Measurements from ENCODE around the gene COL19A1.
"Not testable (repeated sequence)": the region's sequence is repeated elsewhere in the genome, so short reads cannot be mapped to it uniquely, and the experiment has no call there.

The COL19A1 gene

DNA sequence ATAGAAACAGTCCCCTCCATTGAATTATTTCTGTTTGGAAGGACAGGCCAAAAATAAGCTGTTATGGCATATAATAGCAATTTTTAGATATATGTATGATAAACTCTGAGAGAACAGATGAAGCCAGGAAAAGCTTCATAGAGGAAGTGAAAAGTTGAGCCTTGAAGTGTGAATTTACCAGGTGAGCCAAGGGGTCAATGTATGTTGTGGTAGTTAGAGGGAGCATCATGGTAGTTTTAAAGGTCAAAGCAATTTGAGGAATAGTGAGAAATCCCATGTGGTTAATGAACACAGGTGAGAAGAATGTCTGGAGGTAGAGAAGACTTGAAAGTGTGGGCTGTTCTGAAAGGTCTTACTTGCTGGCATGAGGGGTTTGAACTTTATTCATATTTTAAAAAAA lies 47.0 kb downstream of the COL19A1 start:
- no peak for DNase-seq

- no peak for DNase-seq
Observed at GRCh38 chr6:69914015-69914485, 47.7 kb downstream of the COL19A1 start.

DNA sequence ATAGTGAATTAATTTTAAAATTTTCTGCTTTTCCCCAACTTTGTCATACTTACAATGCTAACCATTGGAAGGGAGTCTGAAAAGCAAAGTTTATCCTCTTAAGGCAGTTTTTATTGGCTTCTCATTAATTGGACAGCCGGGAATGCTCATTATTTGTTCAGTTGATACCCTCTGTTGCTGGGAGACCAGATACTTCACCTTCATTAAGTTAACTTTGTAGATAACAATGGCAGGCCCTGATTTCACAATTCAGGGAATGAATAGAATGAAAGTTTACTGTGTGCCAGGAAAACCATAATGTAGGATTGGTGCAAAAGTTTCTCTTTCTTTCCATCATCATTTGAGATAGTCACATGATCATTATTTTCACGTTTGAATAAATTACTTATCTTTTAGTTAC lies 49.0 kb downstream of the COL19A1 start:
- DNase-seq = no peak

DNA sequence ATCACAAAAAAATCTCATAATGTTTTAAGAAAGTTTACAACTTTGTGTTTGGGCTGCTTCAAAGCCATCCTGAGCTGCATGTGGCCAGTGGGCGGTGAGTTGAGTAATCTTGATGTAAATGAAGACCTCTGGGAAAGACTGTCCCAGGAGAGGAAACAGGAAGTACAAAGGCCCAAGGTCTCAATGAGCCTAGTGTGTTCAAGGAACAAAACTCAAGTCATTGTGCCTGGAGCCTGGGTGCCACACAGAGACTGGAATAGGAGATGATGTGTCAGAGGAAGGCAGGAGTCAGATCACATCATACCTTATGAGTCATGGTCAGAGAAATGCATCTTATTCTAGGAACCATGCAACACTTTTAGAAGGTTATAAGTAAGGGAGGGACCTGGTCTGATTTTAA lies 51.5 kb downstream of the COL19A1 start:
- DNase-seq = no peak

DNA sequence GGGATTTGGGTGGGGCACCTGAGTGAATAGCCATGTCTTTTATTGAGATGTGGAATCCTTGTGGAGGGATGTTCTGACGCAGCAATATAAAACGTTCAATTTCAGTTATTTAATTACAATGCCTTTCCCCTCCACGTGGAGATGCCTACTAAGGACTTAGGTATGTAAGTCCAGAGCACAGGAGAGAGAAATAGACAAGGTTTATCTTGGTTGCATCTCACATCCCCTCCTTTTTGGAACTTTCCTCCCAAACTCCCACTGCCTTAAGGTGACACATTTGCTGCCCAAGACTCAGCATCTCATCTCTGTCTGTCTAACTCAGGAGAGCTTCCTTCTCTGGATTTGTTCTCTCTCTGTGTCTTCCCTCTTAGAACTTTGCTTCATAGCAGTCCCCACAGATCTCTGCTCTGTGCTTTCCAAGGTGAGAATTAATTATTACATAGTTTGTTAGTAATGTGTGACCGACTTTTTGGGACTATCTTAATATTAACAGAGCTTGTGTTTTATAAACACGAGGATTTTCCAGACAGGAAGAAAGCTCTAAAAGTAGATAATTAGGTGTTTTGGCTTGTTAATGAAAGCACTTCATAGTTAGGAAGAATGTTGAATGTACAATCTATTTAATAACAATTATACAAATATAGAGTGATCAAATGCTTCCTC lies 52.6 kb downstream of the COL19A1 start:
- no peak for DNase-seq

- not testable (repeated sequence) for DNase-seq
Observed at GRCh38 chr6:69921066-69921465, 54.7 kb downstream of the COL19A1 start.

- DNase-seq = not testable (repeated sequence)
Observed at GRCh38 chr6:69921611-69922010, 55.3 kb downstream of the COL19A1 start.

DNA sequence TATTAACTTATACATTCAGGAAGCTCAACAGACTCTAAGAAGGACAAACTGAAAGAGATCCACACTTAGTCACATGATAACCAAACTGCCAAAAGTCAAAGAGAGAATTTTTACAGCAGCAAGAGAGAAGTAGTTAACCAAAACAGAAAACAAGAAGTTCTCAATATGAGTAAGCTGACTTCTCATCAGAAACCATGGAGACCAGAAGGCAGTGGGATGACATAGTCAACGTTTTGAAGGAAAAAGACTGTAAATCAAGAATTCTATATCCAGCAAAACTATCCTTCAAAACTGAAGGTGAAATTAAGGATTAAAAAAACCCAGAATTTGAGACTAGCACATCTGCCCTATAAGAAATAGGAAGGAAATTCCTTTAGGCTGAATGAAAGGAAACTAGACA lies 60.4 kb downstream of the COL19A1 start:
- DNase-seq = no peak

DNA sequence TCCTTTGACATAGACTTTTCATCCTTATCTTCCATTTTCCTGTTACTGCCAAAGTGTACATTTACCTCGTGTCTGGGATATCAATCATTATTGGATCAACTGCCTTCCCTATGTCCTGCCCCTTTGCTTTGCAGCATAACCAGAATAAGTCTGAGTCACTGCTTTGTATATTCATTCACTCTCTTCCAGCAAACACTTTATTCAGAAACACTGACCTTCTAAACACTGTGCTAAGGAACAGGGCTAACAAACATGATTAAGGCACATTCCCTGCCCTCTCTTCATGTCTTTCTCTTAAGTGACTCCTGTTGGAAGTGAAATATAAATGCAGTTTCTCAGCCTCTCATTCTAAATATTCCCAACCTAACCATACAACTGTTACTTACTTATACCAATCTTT lies 66.9 kb downstream of the COL19A1 start:
- no peak for DNase-seq

DNA sequence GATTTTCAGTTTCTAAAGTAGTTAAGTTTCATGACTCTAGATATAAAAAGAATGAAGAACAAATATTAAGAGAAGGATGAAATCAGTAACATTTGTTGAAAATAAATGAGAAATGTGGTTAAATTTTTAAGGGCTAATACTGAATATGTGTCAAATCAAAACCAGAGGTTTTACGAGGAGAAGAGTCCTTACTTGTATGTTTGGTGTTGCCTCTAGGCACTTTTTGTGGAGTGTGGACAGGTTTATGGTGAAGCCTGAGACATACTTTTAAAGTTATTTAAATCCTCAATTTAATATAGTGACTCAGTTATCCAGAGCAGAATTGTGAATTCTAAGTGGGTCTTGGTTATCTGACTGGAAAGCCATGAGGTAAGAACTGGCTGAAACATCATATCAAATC lies 68.7 kb downstream of the COL19A1 start:
- DNase-seq = no peak

- DNase-seq = no peak
Observed at GRCh38 chr6:69936674-69937363, 70.5 kb downstream of the COL19A1 start.

DNA sequence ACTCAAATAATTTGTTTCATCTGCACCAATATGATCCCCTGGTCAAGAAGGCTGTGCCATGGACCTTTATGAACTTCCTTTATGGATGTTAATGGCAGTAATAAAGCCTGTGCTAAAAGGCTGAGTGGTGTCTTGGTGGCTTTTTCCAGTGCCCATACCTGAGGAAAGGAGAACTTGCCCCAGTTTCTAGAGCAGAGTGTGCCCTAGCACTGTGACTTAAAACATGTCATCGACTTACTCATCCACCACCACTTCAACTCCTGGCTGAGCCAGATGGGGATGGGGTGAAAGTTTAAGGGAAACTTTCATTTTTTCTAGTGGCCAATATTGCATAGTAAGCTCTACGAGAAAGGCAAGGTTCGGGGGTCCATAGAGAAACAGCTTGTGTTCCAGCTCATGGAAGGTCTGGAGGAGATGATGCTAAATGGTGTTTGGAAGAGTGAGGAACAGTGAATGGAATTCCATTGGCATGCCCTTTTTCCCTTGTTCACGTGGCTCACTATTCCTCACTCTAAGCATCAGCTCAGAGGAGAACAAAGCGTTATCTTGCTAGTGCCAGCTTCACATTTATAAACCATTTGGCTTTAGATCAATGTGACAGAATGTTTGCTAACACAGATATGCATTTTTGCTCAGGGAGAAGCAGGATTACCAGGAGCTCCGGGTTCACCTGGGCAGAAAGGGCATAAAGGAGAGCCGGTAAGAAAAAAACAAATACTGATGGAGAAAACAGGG lies 71.2 kb downstream of the COL19A1 start:
- no peak for DNase-seq

DNA sequence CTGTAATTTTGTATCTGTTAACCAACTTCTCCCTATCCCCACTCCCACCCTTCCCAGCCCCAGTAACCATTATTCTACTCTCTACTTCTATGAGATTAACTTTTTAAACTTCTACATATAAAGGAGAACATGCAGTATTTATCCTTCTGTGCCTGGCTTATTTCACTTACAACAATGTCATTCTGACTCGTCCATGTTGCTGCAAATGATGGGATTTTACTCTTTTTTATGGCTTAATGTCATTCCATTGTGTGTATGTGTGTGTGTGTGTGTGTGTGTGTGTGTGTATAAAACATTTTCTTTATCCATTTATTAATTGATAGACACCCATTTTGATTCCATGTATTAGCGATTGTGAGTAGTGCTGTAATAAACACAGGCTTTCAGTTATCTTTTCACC lies 76.1 kb downstream of the COL19A1 start:
- DNase-seq = no peak

GRCh38 chr6:69945192-69945591 lies 78.8 kb downstream of the COL19A1 start:
- no peak for DNase-seq

- no peak for DNase-seq
Observed at GRCh38 chr6:69948479-69949114, 82.2 kb downstream of the COL19A1 start.

DNA sequence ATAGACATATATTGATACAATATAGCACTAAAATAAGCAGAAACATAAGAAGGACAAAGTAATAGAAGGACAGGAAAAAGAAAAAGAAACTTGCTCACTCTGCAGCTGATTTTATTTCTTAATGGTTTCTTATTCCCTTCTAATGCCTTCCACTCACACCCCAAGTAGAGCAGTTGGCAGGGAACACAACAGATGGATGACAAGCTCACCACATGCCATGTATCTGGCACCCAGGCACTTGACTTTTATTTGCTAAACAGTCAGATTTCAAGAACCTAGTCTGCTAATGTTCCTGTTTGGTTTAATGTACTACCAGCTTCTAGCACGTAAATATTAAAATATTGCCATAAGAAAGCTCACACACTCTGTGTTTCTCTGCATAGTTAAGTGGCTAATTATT lies 87.1 kb downstream of the COL19A1 start:
- no peak for DNase-seq

- no peak for DNase-seq
Observed at GRCh38 chr6:69954733-69955132, 88.4 kb downstream of the COL19A1 start.

GRCh38 chr6:69957985-69958559 lies 91.7 kb downstream of the COL19A1 start:
- DNase-seq = no peak

GRCh38 chr6:69958978-69959377 lies 92.6 kb downstream of the COL19A1 start:
- no peak for DNase-seq

DNA sequence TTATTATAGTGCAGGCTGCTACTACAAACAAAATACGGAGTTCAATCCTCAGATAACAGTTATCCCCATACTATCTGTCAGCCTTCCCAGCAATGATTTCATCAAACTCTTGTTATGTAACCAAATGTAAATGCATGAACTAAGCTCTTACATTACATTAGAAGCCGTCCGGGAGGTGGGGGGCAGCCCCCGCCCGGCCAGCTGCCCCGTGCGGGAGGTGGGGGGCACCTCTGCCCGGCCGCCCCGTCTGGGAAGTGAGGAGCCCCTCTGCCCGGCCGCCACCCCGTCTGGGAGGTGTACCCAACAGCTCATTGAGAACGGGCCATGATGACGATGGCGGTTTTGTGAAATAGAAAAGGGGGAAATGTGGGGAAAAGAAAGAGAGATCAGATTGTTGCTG lies 99.6 kb downstream of the COL19A1 start:
- DNase-seq = not testable (repeated sequence)

- DNase-seq = no peak
Observed at GRCh38 chr6:69973138-69973537, 106.8 kb downstream of the COL19A1 start.

DNA sequence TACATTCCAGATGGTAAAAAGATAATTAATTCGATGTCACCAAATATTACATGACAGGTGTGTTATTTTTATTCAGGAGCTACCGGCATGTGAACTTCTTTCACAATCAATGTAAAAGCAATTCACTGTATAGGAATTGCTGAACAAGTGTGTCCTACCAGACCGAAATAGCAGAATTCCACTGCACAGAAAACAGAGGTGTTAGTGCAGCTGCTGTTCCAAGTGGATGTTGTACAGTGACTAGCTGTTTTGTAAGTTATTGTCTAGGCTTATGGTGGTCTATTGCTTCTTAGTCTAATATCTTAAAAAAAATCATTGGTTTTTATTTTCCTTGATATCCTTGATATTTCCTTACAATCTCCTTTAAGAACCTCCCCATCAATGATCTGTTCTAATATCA lies 107.4 kb downstream of the COL19A1 start:
- no peak for DNase-seq

DNA sequence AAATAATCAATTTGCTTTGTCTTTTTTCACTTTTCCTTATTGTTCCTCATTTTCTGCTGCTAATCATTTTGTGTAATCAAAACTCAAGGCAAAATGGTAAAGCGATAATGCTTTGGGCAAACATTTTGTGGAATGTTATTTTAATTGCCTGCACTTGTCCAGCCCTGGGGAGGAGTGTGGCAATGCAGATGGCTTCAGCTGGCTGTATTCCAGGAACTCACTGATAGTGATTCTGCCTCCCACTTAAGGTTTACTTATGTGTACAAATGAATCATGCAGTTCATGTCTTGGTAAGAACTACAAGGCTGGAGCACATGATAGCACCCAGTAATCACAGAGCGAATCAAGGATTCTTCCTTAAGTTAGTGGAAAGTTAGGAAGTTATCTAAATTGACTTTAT lies 107.8 kb downstream of the COL19A1 start:
- DNase-seq = no peak
